Muscle layer of duodenum (tissue), 2 donors: ENCODE measurements around the gene NUP214.
"Not testable (repeated sequence)": the region's sequence is repeated elsewhere in the genome, so short reads cannot be mapped to it uniquely, and the experiment has no call there.

Experiments used
- H3K27ac ChIP-seq: one replicate; pipeline ENCODE4 v1.7.0; 2013; ENCODE audit warnings: mild to moderate bottlenecking, low read length
- H3K27me3 ChIP-seq: one replicate; pipeline ENCODE4 v1.7.0; 2013; ENCODE audit warnings: low read depth, mild to moderate bottlenecking, control low read depth, low read length
- H3K36me3 ChIP-seq, 2 donors: one replicate each; pipeline ENCODE4 v1.7.0; 2013; ENCODE audit warnings: low read length in 2 of 2, control low read depth in 1 of 2, mild to moderate bottlenecking in 1 of 2; ENCODE audit not compliant: insufficient read depth in 2 of 2, control insufficient read depth in 1 of 2
- H3K4me1 ChIP-seq, 2 donors: one replicate each; pipeline ENCODE4 v1.7.0; 2013; ENCODE audit warnings: low read length in 2 of 2, mild to moderate bottlenecking in 2 of 2, control low read depth in 1 of 2, moderate library complexity in 1 of 2; ENCODE audit not compliant: insufficient read depth in 2 of 2, control insufficient read depth in 1 of 2
- H3K4me3 ChIP-seq, 2 donors: one replicate each; pipeline ENCODE4 v1.7.0; 2013; ENCODE audit warnings: low read length in 2 of 2, low read depth in 1 of 2, mild to moderate bottlenecking in 1 of 2
- H3K9me3 ChIP-seq, 2 donors: one replicate each; pipeline ENCODE4 v1.7.0; 2013; ENCODE audit warnings: low read length in 2 of 2, control low read depth in 1 of 2, mild to moderate bottlenecking in 1 of 2; ENCODE audit not compliant: control insufficient read depth in 1 of 2
- donor health status: healthy.

Gene NUP214

DNA sequence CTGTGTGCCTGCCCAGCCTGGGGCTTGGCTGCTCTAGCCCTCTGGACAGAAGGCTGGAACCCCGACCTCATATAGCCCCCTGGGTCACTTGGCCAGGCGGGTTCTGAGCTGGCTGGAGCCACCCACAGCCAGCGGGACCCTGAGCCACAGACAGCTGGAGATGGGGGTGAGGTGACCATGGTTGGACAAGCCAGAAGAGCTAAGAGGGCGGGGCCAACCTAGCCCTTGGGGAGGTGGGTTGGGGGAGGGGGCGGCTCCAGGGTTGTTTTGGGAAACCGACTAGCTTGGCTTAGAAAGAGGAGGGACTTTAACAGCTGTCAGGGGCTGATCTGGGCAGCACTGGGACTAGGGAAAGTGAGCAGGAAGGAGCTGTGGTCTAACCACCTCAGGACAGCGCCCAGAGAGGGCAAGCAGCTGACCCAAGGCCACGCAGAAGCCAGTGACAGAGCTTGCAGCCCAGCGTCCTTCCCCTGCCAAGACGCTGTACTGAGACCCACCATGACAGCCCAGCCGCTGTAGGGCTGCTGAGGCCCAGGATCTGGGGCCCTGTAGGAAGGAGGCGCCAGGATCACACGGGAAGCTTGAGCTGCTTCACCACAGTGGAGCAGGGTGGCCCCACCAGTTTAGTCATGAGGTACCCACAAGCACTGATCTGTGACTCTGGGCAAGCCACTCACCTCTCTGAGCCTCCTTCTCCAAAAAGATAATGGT lies 26.8 kb upstream of the NUP214 start:
- Histone ChIP-seq H3K27ac (no peak overlapping the region), H3K4me3 (no peak overlapping the region), H3K36me3 (no peaks in the 10 kb centered on the region), H3K4me1 (peaks cover 0 to 8% of the 10 kb centered on the region in 2 donors), H3K9me3 (no peaks in the 10 kb centered on the region), H3K27me3 (peaks cover 18% of the 10 kb centered on the region)

DNA sequence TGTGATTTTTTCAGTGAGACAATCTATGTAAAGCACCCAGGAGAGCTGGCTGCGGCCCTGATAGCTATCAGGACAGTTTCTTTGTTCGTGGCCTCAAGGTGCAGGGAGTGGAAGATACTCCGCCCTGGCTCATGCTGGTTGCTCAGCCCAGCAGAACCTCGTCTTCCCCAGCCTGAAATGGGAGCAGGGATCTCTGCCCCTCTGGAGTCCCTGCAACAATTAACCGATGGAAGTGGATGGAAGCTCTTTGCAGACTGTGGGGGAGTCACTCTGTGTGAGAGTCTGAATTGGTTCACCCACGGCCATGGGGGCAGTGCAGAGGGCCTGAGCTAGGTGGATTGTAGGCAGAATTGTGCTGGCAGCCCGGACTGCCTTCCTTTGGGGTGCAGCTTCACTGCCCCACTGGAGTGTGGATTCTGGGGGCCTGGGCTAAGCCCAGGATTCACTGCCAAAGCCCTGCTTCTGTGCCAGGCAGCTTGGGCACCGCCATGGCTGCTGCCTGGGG lies 26.2 kb upstream of the NUP214 start:
- H3K4me3 ChIP-seq, result no peak overlapping the region
- no peaks in the 10 kb centered on the region for H3K36me3 ChIP-seq
- no peaks in the 10 kb centered on the region for H3K9me3 ChIP-seq
- H3K4me1 ChIP-seq, result peaks cover 0 to 8% of the 10 kb centered on the region in 2 donors
- no peak overlapping the region for H3K27ac ChIP-seq
- peaks cover 15% of the 10 kb centered on the region for H3K27me3 ChIP-seq

DNA sequence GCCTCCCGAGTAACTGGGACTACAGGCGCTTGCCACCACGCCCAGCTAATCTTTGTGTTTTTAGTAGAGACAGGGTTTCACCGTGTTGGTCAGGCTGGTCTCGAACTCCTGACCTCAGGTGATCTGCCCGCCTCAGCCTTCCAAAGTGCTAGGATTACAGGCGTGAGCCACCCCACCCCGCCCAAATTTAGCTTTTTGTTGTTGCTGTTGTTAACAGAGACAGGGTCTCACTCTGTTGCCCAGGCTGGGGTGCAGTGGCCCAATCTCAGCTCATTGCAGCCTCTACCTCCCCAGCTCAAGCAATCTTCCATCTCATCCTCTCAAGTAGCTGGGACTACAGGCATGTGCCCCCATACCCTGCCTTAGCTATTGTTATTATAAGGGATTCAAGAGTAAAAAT lies 25.5 kb upstream of the NUP214 start:
- H3K27ac ChIP-seq, H3K4me3 ChIP-seq, H3K4me1 ChIP-seq, H3K9me3 ChIP-seq, H3K36me3 ChIP-seq, H3K27me3 ChIP-seq: not testable (repeated sequence)

GRCh38 chr9:131100445-131100844 lies 24.9 kb upstream of the NUP214 start:
- H3K36me3 ChIP-seq, result no peaks in the 10 kb centered on the region
- H3K4me1 ChIP-seq, result peaks cover 0 to 8% of the 10 kb centered on the region in 2 donors
- H3K27ac ChIP-seq, result no peak overlapping the region
- H3K9me3 ChIP-seq, result no peaks in the 10 kb centered on the region
- peaks cover 4% of the 10 kb centered on the region for H3K27me3 ChIP-seq
- H3K4me3 ChIP-seq, result no peak overlapping the region

DNA sequence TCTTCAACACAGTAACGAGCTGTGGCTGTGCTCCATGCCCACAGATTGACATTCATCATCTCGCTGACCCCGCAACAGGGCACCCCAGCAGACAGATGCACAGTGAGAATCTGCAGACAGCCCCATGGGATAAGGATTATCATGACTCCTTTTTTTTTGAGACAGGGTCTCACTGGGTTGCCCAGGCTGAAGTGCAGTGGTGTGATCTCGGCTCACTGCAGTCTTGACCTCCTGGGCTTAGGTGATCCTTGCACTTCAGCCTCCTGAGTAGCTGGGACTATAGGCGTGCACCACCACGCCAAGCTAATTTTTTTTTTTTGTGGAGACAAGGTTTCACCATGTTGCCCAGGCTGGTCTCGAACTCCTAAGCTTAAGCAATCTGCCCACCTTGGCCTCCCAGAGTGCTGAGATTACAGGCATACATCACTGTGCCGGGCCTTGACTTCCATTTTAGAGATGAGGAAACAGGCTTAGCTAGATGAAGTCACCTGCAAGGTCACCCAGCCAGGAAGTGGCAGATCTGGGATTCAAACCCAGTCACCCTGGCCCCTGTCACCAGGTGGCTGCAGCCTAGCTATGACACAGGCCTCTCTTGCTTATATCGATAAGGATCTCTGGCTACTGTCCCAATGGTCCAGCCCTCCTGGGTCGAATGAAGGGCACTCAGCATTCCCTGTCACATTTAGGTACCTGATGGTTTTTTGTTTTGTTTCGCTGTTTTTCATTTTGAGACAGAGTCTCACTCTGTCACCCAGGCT lies 24.0 kb upstream of the NUP214 start:
- H3K4me1 ChIP-seq, result peaks cover 0 to 7% of the 10 kb centered on the region in 2 donors
- no peak overlapping the region for H3K4me3 ChIP-seq
- H3K9me3 ChIP-seq, result no peaks in the 10 kb centered on the region
- no peaks in the 10 kb centered on the region for H3K27me3 ChIP-seq
- no peaks in the 10 kb centered on the region for H3K36me3 ChIP-seq
- H3K27ac ChIP-seq, result no peak overlapping the region

DNA sequence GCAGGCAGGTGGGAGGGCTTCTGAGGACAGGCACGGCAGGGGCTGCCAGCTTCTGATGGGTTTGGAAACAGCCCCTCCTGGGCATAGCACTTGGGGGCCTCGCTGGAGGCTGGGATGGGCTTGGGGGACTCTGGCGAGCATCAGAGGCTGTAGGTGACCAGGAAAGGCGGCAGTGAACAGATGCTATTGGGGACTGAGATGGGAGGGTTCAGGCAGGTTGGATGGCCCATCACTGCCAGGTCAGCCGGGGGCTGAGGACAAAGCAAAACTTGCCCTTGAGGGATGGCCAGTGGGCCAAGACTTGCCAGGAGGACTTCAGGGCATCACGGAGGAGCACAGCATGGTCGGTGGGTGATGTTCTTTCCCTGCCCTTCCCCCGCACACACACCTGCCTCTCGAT lies 22.4 kb upstream of the NUP214 start:
- Histone ChIP-seq H3K4me1 (no peaks in the 10 kb centered on the region), H3K36me3 (no peaks in the 10 kb centered on the region), H3K27me3 (no peaks in the 10 kb centered on the region), H3K27ac (no peak overlapping the region), H3K4me3 (no peak overlapping the region), H3K9me3 (no peaks in the 10 kb centered on the region)

GRCh38 chr9:131103535-131103934 lies 21.9 kb upstream of the NUP214 start:
- H3K36me3 ChIP-seq, result no peaks in the 10 kb centered on the region
- no peaks in the 10 kb centered on the region for H3K4me1 ChIP-seq
- H3K27me3 ChIP-seq, result no peaks in the 10 kb centered on the region
- H3K27ac ChIP-seq, result no peak overlapping the region
- no peak overlapping the region for H3K4me3 ChIP-seq
- H3K9me3 ChIP-seq, result no peaks in the 10 kb centered on the region

GRCh38 chr9:131104016-131104740 lies 21.2 kb upstream of the NUP214 start:
- no peak overlapping the region for H3K27ac ChIP-seq
- H3K36me3 ChIP-seq, result no peaks in the 10 kb centered on the region
- H3K9me3 ChIP-seq, result no peaks in the 10 kb centered on the region
- no peaks in the 10 kb centered on the region for H3K4me1 ChIP-seq
- no peak overlapping the region for H3K4me3 ChIP-seq
- H3K27me3 ChIP-seq, result no peaks in the 10 kb centered on the region

DNA sequence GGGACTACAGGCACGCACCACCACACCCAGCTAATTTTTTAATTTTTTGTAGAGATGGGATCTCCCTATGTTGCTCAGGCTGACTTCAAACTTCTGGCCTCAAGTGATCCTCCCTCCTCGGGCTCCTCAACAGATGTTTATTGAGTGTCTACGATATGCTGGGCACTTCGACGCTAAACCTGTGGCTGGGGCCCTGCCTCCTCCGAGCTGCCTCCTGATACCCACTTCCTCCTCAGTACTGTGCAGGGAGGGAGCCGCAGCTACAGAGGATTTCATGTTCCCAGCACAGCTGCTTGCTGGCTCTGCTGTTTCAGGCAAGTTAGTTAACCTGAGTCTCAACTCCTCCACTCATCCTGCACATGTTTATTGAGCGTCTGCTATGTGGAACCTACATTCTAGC lies 19.4 kb upstream of the NUP214 start:
- Histone ChIP-seq H3K4me3 (no peak overlapping the region), H3K27me3 (no peaks in the 10 kb centered on the region), H3K4me1 (no peaks in the 10 kb centered on the region), H3K36me3 (no peaks in the 10 kb centered on the region), H3K27ac (no peak overlapping the region), H3K9me3 (no peaks in the 10 kb centered on the region)

- no peaks in the 10 kb centered on the region for H3K9me3 ChIP-seq
- H3K36me3 ChIP-seq, result no peaks in the 10 kb centered on the region
- no peak overlapping the region for H3K27ac ChIP-seq
- no peak overlapping the region for H3K4me3 ChIP-seq
- H3K4me1 ChIP-seq, result peaks cover 0 to 6% of the 10 kb centered on the region in 2 donors
- H3K27me3 ChIP-seq, result no peaks in the 10 kb centered on the region
Measured at GRCh38 chr9:131107760-131108159, 17.6 kb upstream of the NUP214 start.

DNA sequence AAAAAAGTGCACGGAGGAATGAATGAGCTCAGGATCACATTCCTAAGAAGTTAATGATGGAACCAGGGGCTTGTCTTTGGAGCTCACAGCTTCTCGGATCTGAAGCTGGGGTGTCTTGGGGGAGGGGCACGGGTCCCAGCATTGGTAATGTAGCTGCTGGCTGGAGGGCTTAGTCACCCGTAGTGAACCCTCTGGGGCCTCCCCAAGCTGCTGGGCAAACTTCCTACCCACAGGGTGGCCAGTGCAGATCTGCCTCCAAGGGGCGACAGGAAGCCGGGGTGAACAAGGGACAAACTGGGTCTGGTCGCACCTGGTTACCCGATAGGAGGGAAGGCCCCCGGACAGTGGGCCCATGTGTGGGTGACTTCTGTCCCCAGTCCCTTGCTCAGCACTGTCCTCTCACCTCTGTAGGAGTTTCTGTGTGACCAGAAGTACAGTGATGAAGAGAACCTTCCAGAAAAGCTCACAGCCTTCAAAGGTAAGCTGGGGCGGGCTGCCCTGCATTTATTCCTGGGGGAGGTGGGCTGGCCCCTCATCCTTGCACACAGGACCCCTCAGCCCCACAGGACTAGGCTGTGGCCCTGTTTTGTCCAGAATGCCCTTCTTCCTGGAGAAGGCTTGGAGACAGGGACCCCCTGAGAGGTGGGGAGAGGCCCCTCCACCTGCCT lies 14.1 kb upstream of the NUP214 start:
- no peak overlapping the region for H3K4me3 ChIP-seq
- peaks cover 0 to 6% of the 10 kb centered on the region in 2 donors for H3K4me1 ChIP-seq
- no peaks in the 10 kb centered on the region for H3K36me3 ChIP-seq
- H3K27ac ChIP-seq, result no peak overlapping the region
- no peaks in the 10 kb centered on the region for H3K27me3 ChIP-seq
- H3K9me3 ChIP-seq, result no peaks in the 10 kb centered on the region
